ENCODE measurements around the gene TPM2.

DNA sequence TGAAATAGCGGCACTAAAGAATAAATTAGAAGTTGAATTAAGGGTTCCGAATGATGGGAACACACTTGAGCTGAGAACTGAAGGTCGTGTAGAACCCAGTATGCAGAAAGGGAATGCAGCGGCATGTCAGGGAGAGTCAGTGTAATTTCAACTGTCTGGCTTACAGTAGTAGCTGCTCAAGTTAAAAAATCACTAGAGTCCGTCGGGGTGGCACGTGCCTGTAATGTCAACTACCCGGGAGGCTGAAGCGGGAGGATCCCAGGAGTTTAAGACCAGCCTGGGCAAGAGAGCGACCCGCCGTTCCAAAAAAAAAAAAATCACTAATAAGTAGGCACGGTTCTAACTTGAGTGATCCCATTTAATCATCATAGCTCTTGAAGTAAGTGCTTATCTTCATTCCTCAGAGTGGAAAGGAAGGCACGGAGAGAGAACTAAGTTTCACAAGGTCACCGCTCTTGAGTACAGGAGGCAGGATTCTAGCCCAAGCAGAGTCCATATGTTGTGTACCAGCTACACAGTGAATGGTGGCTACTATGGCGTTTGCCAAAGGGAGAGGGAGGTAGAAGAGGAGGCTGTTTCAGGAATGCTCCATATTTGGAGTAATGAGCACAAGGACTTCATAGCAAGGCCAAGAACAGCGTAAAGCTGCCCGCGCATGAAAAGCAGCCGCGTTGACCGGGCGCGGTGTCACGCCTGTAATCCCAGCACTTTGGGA is 32.7 kb downstream of the TPM2 start:
- TF ChIP-seq, protein P1, sequence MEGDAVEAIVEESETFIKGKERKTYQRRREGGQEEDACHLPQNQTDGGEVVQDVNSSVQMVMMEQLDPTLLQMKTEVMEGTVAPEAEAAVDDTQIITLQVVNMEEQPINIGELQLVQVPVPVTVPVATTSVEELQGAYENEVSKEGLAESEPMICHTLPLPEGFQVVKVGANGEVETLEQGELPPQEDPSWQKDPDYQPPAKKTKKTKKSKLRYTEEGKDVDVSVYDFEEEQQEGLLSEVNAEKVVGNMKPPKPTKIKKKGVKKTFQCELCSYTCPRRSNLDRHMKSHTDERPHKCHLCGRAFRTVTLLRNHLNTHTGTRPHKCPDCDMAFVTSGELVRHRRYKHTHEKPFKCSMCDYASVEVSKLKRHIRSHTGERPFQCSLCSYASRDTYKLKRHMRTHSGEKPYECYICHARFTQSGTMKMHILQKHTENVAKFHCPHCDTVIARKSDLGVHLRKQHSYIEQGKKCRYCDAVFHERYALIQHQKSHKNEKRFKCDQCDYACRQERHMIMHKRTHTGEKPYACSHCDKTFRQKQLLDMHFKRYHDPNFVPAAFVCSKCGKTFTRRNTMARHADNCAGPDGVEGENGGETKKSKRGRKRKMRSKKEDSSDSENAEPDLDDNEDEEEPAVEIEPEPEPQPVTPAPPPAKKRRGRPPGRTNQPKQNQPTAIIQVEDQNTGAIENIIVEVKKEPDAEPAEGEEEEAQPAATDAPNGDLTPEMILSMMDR (conservative IDR thresholded peaks at IDR 0.05), result no peak
- TF ChIP-seq ZFX (IDR thresholded peaks at IDR 0.05), result no peak

Data from C4-2B (cell line).